ENCODE results near the gene EPS8L2.
A peak's percentile ranks its signal among the peaks of the same experiment; 100 is the strongest.

The EPS8L2 gene

GRCh38 chr11:774873-775592, 69.0 kb downstream of the EPS8L2 start:
- H3K27me3 ChIP-seq (ENCODE audit: insufficient read depth, low read depth, severe bottlenecking) = no peaks in the 10 kb centered on the region
- H3K36me3 ChIP-seq = peaks cover 47% of the 10 kb centered on the region
- DNase-seq = no peak
- H3K27ac ChIP-seq = no peak overlapping the region
- no peak overlapping the region for H3K4me3 ChIP-seq (ENCODE audit: low read depth, low read length)
- H3K9me3 ChIP-seq (ENCODE audit: severe bottlenecking) = no peaks in the 10 kb centered on the region
- TF ChIP-seq CTCF (IDR thresholded peaks at IDR 0.05; ENCODE audit: low read depth, low read length) = no peak

- H3K36me3 ChIP-seq = peaks cover 35% of the 10 kb centered on the region
- DNase-seq = no peak
- no peaks in the 10 kb centered on the region for H3K9me3 ChIP-seq (ENCODE audit: severe bottlenecking)
- TF ChIP-seq CTCF (IDR thresholded peaks at IDR 0.05; ENCODE audit: low read depth, low read length) = no peak
- peak overlapping the region; percentile 88; the same call in 1 of the 2 replicates for H3K27ac ChIP-seq
- H3K4me3 ChIP-seq (ENCODE audit: low read depth, low read length) = peak overlapping the region; percentile 76
- H3K27me3 ChIP-seq (ENCODE audit: insufficient read depth, low read depth, severe bottlenecking) = no peaks in the 10 kb centered on the region
Measured at GRCh38 chr11:776263-776560, 70.2 kb downstream of the EPS8L2 start.

- Histone ChIP-seq H3K36me3 (peaks cover 30% of the 10 kb centered on the region), H3K4me3 (ENCODE audit: low read depth, low read length) (peak overlapping the region; percentile 76), H3K9me3 (ENCODE audit: severe bottlenecking) (no peaks in the 10 kb centered on the region), H3K27me3 (ENCODE audit: insufficient read depth, low read depth, severe bottlenecking) (no peaks in the 10 kb centered on the region), H3K27ac (peak overlapping the region; percentile 88)
- peak; percentile 22; the same call in 1 of the 2 replicates for TF ChIP-seq CTCF (IDR thresholded peaks at IDR 0.05; ENCODE audit: low read depth, low read length)
- DNase-seq = peak; percentile 64
Measured at GRCh38 chr11:776561-777287, 70.7 kb downstream of the EPS8L2 start.

Measured in WERI-Rb-1 (cell line).